Measurements from ENCODE around the gene AFF3. TPM values are rescaled to one million over a fixed set of nuclear protein-coding genes. Genes with fewer than 3 reads are reported as not detected.

The AFF3 gene
- total and polyA plus RNA-seq, 4 donors, result 0.48 to 5.3 (median 2.3) TPM

DNA sequence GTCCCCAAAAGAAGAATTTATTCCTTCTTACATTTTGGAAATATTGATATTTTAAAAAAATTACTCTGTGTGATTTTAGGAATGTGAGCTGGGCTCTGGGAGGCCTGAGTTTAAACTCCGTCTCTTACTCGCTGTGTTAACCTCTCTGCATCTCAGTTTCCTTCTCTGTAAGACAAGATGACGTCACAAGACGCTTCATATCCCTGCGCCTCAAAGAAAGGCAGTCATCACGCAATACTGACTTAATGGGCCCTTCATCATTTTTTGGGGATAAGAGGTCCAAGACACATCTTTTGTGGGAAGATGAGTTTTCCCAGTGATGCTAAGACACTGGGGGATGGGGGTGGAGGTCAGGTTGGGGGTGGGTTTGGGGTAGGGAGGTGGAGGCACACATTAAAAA, 320.4 kb downstream of the AFF3 start:
- no peak for DNase-seq (ENCODE audit: low spot score)

More for the DNA sequence above, 320.4 kb downstream of the AFF3 start:
- no peak overlapping the region for H3K9ac ChIP-seq (ENCODE audit: low read depth in 1 of 2, low read length in 2 of 2)
- H3K27ac ChIP-seq (ENCODE audit: low read depth in 1 of 2, low read length in 2 of 2), result no peak overlapping the region
- no peak overlapping the region for H3K4me3 ChIP-seq (ENCODE audit: low read depth in 1 of 3, low read length in 3 of 3)
- TF ChIP-seq, protein P1, sequence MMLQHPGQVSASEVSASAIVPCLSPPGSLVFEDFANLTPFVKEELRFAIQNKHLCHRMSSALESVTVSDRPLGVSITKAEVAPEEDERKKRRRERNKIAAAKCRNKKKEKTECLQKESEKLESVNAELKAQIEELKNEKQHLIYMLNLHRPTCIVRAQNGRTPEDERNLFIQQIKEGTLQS (IDR thresholded peaks at IDR 0.05), result no peak
- TF ChIP-seq YY1 (IDR thresholded peaks at IDR 0.05) (no peak), FOXA1 (IDR thresholded peaks at IDR 0.05) (no peak), TAF1 (conservative IDR thresholded peaks at IDR 0.05) (no peak), HNF4A (conservative IDR thresholded peaks at IDR 0.05) (no peak), SP1 (IDR thresholded peaks at IDR 0.05) (no peak), RXRA (IDR thresholded peaks at IDR 0.05) (no peak), HNF4G (IDR thresholded peaks at IDR 0.05) (no peak), FOXA2 (IDR thresholded peaks at IDR 0.05) (no peak), NR2F2 (IDR thresholded peaks at IDR 0.05) (no peak), EGR1 (IDR thresholded peaks at IDR 0.05; ENCODE audit: low read depth in 2 of 2) (no peak), RAD21 (IDR thresholded peaks at IDR 0.05) (no peak), GABPA (IDR thresholded peaks at IDR 0.05 in 1 of 2, conservative IDR thresholded peaks at IDR 0.05 in 1 of 2) (no peak), JUND (IDR thresholded peaks at IDR 0.05) (no peak)
- TF ChIP-seq, protein P2, sequence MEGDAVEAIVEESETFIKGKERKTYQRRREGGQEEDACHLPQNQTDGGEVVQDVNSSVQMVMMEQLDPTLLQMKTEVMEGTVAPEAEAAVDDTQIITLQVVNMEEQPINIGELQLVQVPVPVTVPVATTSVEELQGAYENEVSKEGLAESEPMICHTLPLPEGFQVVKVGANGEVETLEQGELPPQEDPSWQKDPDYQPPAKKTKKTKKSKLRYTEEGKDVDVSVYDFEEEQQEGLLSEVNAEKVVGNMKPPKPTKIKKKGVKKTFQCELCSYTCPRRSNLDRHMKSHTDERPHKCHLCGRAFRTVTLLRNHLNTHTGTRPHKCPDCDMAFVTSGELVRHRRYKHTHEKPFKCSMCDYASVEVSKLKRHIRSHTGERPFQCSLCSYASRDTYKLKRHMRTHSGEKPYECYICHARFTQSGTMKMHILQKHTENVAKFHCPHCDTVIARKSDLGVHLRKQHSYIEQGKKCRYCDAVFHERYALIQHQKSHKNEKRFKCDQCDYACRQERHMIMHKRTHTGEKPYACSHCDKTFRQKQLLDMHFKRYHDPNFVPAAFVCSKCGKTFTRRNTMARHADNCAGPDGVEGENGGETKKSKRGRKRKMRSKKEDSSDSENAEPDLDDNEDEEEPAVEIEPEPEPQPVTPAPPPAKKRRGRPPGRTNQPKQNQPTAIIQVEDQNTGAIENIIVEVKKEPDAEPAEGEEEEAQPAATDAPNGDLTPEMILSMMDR (IDR thresholded peaks at IDR 0.05; ENCODE audit: low read depth, low read length, missing input control), result no peak
- TF ChIP-seq, protein P3, sequence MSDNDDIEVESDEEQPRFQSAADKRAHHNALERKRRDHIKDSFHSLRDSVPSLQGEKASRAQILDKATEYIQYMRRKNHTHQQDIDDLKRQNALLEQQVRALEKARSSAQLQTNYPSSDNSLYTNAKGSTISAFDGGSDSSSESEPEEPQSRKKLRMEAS (IDR thresholded peaks at IDR 0.05), result no peak
- TF ChIP-seq, protein P4, sequence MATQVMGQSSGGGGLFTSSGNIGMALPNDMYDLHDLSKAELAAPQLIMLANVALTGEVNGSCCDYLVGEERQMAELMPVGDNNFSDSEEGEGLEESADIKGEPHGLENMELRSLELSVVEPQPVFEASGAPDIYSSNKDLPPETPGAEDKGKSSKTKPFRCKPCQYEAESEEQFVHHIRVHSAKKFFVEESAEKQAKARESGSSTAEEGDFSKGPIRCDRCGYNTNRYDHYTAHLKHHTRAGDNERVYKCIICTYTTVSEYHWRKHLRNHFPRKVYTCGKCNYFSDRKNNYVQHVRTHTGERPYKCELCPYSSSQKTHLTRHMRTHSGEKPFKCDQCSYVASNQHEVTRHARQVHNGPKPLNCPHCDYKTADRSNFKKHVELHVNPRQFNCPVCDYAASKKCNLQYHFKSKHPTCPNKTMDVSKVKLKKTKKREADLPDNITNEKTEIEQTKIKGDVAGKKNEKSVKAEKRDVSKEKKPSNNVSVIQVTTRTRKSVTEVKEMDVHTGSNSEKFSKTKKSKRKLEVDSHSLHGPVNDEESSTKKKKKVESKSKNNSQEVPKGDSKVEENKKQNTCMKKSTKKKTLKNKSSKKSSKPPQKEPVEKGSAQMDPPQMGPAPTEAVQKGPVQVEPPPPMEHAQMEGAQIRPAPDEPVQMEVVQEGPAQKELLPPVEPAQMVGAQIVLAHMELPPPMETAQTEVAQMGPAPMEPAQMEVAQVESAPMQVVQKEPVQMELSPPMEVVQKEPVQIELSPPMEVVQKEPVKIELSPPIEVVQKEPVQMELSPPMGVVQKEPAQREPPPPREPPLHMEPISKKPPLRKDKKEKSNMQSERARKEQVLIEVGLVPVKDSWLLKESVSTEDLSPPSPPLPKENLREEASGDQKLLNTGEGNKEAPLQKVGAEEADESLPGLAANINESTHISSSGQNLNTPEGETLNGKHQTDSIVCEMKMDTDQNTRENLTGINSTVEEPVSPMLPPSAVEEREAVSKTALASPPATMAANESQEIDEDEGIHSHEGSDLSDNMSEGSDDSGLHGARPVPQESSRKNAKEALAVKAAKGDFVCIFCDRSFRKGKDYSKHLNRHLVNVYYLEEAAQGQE (IDR thresholded peaks at IDR 0.05), result no peak
- TF ChIP-seq, protein P5, sequence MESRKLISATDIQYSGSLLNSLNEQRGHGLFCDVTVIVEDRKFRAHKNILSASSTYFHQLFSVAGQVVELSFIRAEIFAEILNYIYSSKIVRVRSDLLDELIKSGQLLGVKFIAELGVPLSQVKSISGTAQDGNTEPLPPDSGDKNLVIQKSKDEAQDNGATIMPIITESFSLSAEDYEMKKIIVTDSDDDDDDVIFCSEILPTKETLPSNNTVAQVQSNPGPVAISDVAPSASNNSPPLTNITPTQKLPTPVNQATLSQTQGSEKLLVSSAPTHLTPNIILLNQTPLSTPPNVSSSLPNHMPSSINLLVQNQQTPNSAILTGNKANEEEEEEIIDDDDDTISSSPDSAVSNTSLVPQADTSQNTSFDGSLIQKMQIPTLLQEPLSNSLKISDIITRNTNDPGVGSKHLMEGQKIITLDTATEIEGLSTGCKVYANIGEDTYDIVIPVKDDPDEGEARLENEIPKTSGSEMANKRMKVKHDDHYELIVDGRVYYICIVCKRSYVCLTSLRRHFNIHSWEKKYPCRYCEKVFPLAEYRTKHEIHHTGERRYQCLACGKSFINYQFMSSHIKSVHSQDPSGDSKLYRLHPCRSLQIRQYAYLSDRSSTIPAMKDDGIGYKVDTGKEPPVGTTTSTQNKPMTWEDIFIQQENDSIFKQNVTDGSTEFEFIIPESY (IDR thresholded peaks at IDR 0.05), result no peak
- WGBS, result 94% methylated on average over 6 of the region's 6 CpGs
- H3K36me3 ChIP-seq (ENCODE audit: control insufficient read depth in 4 of 4, insufficient read depth in 3 of 4, low read depth in 1 of 4, low read length in 3 of 4), result no peaks in the 10 kb centered on the region
- H3K9me3 ChIP-seq (ENCODE audit: control insufficient read depth in 4 of 4, low read length in 3 of 4), result no peaks in the 10 kb centered on the region
- peaks cover 0 to 15% (median 4%) of the 10 kb centered on the region in 4 donors for H3K4me1 ChIP-seq (ENCODE audit: control insufficient read depth in 4 of 4, insufficient read depth in 4 of 4, low read length in 3 of 4)
- H3K27me3 ChIP-seq (ENCODE audit: control insufficient read depth in 4 of 4, insufficient read depth in 4 of 4, low read length in 3 of 4), result no peaks in the 10 kb centered on the region

All from liver (tissue), 9 donors.